Naive thymus-derived CD4-positive, alpha-beta T cell (primary cell): Measurements from ENCODE around the gene SSNA1. TPM values are rescaled to one million over a fixed set of nuclear protein-coding genes. Genes with fewer than 3 reads are reported as not detected.

ENCODE experiments used
- ATAC-seq: fragments of 150-1000 bp; cut with Tn5 transposase; 2 replicates; pipeline ENCODE4 v1.10.0; 2021; ENCODE audit warnings: mild to moderate bottlenecking, moderate library complexity
- CTCF ChIA-PET: fragments of 350-600 bp; sonication (Branson Sonifier 250); formaldehyde crosslinking; loops from one replicate; lab custom pipeline; 2021; ENCODE audit warnings: antibody characterized with exemption; lab: Charles Lee
- POLR2A ChIA-PET: fragments of 350-600 bp; sonication (Branson Sonifier 250); formaldehyde crosslinking; loops from one replicate; lab custom pipeline; 2021; ENCODE audit warnings: antibody characterized with exemption, inconsistent platforms; lab: Charles Lee
- DNase-seq, 9 donors: peaks; one replicate each; pipeline versions ENCODE4 v3.0.0 to v3.0.0-alpha.2; 2020 to 2022; ENCODE audit warnings: mixed read lengths in 1 of 9
- H3K27ac ChIP-seq: one replicate; pipeline ENCODE4 v1.7.0; 2013; ENCODE audit warnings: mild to moderate bottlenecking, low read depth, low read length, moderate library complexity
- H3K27me3 ChIP-seq, 2 donors: one replicate each; pipeline ENCODE4 v1.7.0; 2013; ENCODE audit warnings: low read length in 2 of 2, mild to moderate bottlenecking in 2 of 2, moderate library complexity in 2 of 2; ENCODE audit not compliant: control insufficient read depth in 2 of 2, insufficient read depth in 2 of 2
- H3K36me3 ChIP-seq, 3 experiments: 1 replicate in 2 of 3; 2 replicates in 1 of 3; pipeline ENCODE4 v1.7.0; 2013; ENCODE audit warnings: low read length in 3 of 3, mild to moderate bottlenecking in 3 of 3, moderate library complexity in 1 of 3; ENCODE audit not compliant: insufficient read depth in 3 of 3, control insufficient read depth in 2 of 3
- H3K4me1 ChIP-seq, 2 donors: one replicate each; pipeline ENCODE4 v1.7.0; 2013; ENCODE audit warnings: low read length in 2 of 2, mild to moderate bottlenecking in 2 of 2, moderate library complexity in 1 of 2; ENCODE audit not compliant: control insufficient read depth in 2 of 2, insufficient read depth in 2 of 2
- H3K4me3 ChIP-seq: 2 replicates; pipeline ENCODE4 v1.7.0; 2013; ENCODE audit warnings: mild to moderate bottlenecking, low read length
- H3K9me3 ChIP-seq, 3 experiments: 1 replicate in 2 of 3; 2 replicates in 1 of 3; pipeline ENCODE4 v1.7.0; 2013; ENCODE audit warnings: low read length in 3 of 3; ENCODE audit not compliant: control insufficient read depth in 2 of 3
- H3K27ac Mint-ChIP-seq, 9 donors: one replicate each; pipeline ENCODE4 v1.8.0; 2020 to 2022; ENCODE audit warnings: mixed read lengths in 9 of 9, mild to moderate bottlenecking in 8 of 9, moderate library complexity in 5 of 9, inconsistent platforms in 2 of 9
- H3K27me3 Mint-ChIP-seq, 5 donors: one replicate each; pipeline ENCODE4 v1.8.0; 2021 to 2022; ENCODE audit warnings: mixed read lengths in 5 of 5, mild to moderate bottlenecking in 1 of 5
- H3K36me3 Mint-ChIP-seq, 5 donors: one replicate each; pipeline ENCODE4 v1.8.0; 2020 to 2022; ENCODE audit warnings: mixed read lengths in 5 of 5, mild to moderate bottlenecking in 3 of 5, inconsistent platforms in 1 of 5
- H3K4me1 Mint-ChIP-seq, 7 donors: one replicate each; pipeline ENCODE4 v1.8.0; 2020 to 2022; ENCODE audit warnings: mixed read lengths in 7 of 7, mild to moderate bottlenecking in 3 of 7, inconsistent platforms in 1 of 7
- H3K4me3 Mint-ChIP-seq, 10 donors: one replicate each; pipeline ENCODE4 v1.8.0; 2020 to 2022; ENCODE audit warnings: mild to moderate bottlenecking in 10 of 10, mixed read lengths in 10 of 10, moderate library complexity in 6 of 10, inconsistent platforms in 2 of 10
- H3K9me3 Mint-ChIP-seq, 11 donors: one replicate each; pipeline ENCODE4 v1.8.0; 2020 to 2022; ENCODE audit warnings: mixed read lengths in 11 of 11, mild to moderate bottlenecking in 4 of 11, inconsistent platforms in 1 of 11, moderate library complexity in 1 of 11
- intact Hi-C, 2 donors: fragments of 100-400 bp; cut with micrococcal nuclease; formaldehyde crosslinking; loops; one replicate each; pipeline ENCODE4 v1.15.1; 2023
- polyA plus RNA-seq, 2 donors: library from polyadenylated mRNA; unstranded; fragments of 300-500 nt; fragmentation: Illumina TruSeq; gene quantifications; one replicate each; pipeline ENCODE4 v1.2.3, GENCODE V29; 2021
- total RNA-seq, 6 experiments: library from RNA in 5 of 6; stranded (reverse) in 5 of 6; gene quantifications; 1 replicate in 5 of 6; 2 replicates in 1 of 6; pipeline ENCODE4 v1.2.3 and lab custom pipeline; 2021 to 2026

The SSNA1 gene
- total and polyA plus RNA-seq, 7 experiments from 2014 or later: 37.9 to 133 (median 47.0) TPM

GRCh38 chr9:137224830-137225694 is 36.6 kb downstream of the SSNA1 start, which contains the start of gene CYSRT1:
Gene CYSRT1, plus strand, starts transcription at chr9:137225174. Its CDS starts 448 bp downstream, at chr9:137225622.
- CTCF ChIA-PET: interaction anchor here (0.9 to 1.2 kb wide), 3 partner anchors 12 to 129 kb away, joined by 3 read pairs; no protein-coding TSS in a partner anchor
- Mint-ChIP-seq H3K36me3 (no peaks in the 10 kb centered on the region), H3K27me3 (peaks cover 0 to 6% (median 4%) of the 10 kb centered on the region in 5 donors), H3K4me3 (peak within 1 kb of the TSS; percentile 78 to 88 (median 82)), H3K4me1 (peaks cover 5 to 15% (median 6%) of the 10 kb centered on the region in 7 donors), H3K27ac (peak within 1 kb of the TSS in 8 of 9 donors; percentile 21 to 92 (median 73)), H3K9me3 (no peaks in the 10 kb centered on the region)
- Histone ChIP-seq H3K27ac (peak within 1 kb of the TSS; percentile 91), H3K27me3 (no peaks in the 10 kb centered on the region), H3K4me1 (peaks cover 9 to 11% of the 10 kb centered on the region in 2 donors), H3K4me3 (peak within 1 kb of the TSS; percentile 86), H3K36me3 (no peaks in the 10 kb centered on the region), H3K9me3 (no peaks in the 10 kb centered on the region)
- intact Hi-C loops: loop anchor here in 1 of 2 donors (5.0 to 10.0 kb wide), 2 partner anchors 280 to 678 kb away; partner anchors contain the start of genes C8G, FBXW5 and NOTCH1
- POLR2A ChIA-PET: interaction anchor here (0.6 to 4.9 kb wide), 10 partner anchors 16 to 138 kb away, joined by 3 to 42 read pairs (median 6); partner anchors contain the start of genes ANAPC2, MAN1B1, NDOR1 and SSNA1
- DNase-seq (no peak), ATAC-seq (no peak)

- peak overlapping the region in 1 of 10 donors; percentile 18 for H3K4me3 Mint-ChIP-seq
Measured at GRCh38 chr9:137225699-137226331, 37.3 kb downstream of the SSNA1 start.

GRCh38 chr9:137226338-137227053 is 38.0 kb downstream of the SSNA1 start:
- ATAC-seq (no peak), DNase-seq (no peak)
- H3K27ac Mint-ChIP-seq: no peak overlapping the region
- no peak overlapping the region for H3K27ac ChIP-seq
- no peaks in the 10 kb centered on the region for H3K9me3 Mint-ChIP-seq
- H3K4me3 Mint-ChIP-seq: no peak overlapping the region
- H3K4me1 Mint-ChIP-seq: peaks cover 5 to 14% (median 6%) of the 10 kb centered on the region in 7 donors
- POLR2A ChIA-PET: interaction anchor here (0.5 to 3.2 kb wide), 6 partner anchors 14 to 139 kb away, joined by 3 to 9 read pairs (median 5); partner anchors contain the start of gene TUBB4B
- no peaks in the 10 kb centered on the region for H3K36me3 ChIP-seq
- H3K4me1 ChIP-seq: peaks cover 9 to 11% of the 10 kb centered on the region in 2 donors
- H3K4me3 ChIP-seq: no peak overlapping the region
- peaks cover 0 to 6% (median 4%) of the 10 kb centered on the region in 5 donors for H3K27me3 Mint-ChIP-seq
- no peaks in the 10 kb centered on the region for H3K9me3 ChIP-seq
- no peaks in the 10 kb centered on the region for H3K27me3 ChIP-seq
- no peaks in the 10 kb centered on the region for H3K36me3 Mint-ChIP-seq
- intact Hi-C loops: loop anchor here (1.0 to 10.0 kb wide), 7 partner anchors 26 to 282 kb away; partner anchors contain the start of genes ANAPC2 (in 1 of the 2), C8G (in 1 of the 2), FBXW5 (in 1 of the 2) and NPDC1 (in 1 of the 2)
- CTCF ChIA-PET: interaction anchor here (0.8 to 2.3 kb wide), 12 partner anchors 10 to 180 kb away, joined by 3 to 13 read pairs (median 3); no protein-coding TSS in a partner anchor

More at GRCh38 chr9:137225699-137226331, 37.3 kb downstream of the SSNA1 start:
- ChIA-PET POLR2A (interaction anchor here (0.6 to 3.2 kb wide), 6 partner anchors 15 to 139 kb away, joined by 3 to 9 read pairs (median 6); partner anchors contain the start of genes MAN1B1 and TUBB4B), CTCF (interaction anchor here (0.8 to 2.3 kb wide), 6 partner anchors 11 to 179 kb away, joined by 3 to 13 read pairs (median 4); no protein-coding TSS in a partner anchor)
- peaks cover 5 to 14% (median 6%) of the 10 kb centered on the region in 7 donors for H3K4me1 Mint-ChIP-seq
- H3K9me3 Mint-ChIP-seq: no peaks in the 10 kb centered on the region
- H3K36me3 Mint-ChIP-seq: no peaks in the 10 kb centered on the region
- Histone ChIP-seq H3K4me1 (peaks cover 9 to 11% of the 10 kb centered on the region in 2 donors), H3K27ac (no peak overlapping the region), H3K27me3 (no peaks in the 10 kb centered on the region), H3K9me3 (no peaks in the 10 kb centered on the region), H3K36me3 (no peaks in the 10 kb centered on the region), H3K4me3 (no peak overlapping the region)
- intact Hi-C loops: loop anchor here in 1 of 2 donors (10.0 kb wide), 1 partner anchor 281 kb away; the partner anchor contains the start of genes C8G and FBXW5
- no peak overlapping the region for H3K27ac Mint-ChIP-seq
- ATAC-seq (no peak), DNase-seq (no peak)
- peaks cover 0 to 6% (median 4%) of the 10 kb centered on the region in 5 donors for H3K27me3 Mint-ChIP-seq

GRCh38 chr9:137227054-137227852 is 38.8 kb downstream of the SSNA1 start, which contains the start of gene RNF224:
Gene RNF224, plus strand, starts transcription at chr9:137227502. Its CDS starts 834 bp downstream, at chr9:137228336.
- intact Hi-C loops: loop anchor here (1.0 to 10.0 kb wide), 7 partner anchors 27 to 282 kb away; partner anchors contain the start of genes ANAPC2 (in 1 of the 2), C8G (in 1 of the 2), FBXW5 (in 1 of the 2) and NPDC1 (in 1 of the 2)
- no peaks in the 10 kb centered on the region for H3K9me3 ChIP-seq
- DNase-seq (peak; percentile 64 to 82 (median 77)), ATAC-seq (peak; percentile 46)
- ChIA-PET CTCF (interaction anchor here (0.6 to 2.3 kb wide), 13 partner anchors 10 to 181 kb away, joined by 3 to 13 read pairs (median 3); partner anchors contain the start of gene NPDC1), POLR2A (interaction anchor here (0.5 to 3.2 kb wide), 8 partner anchors 13 to 180 kb away, joined by 3 to 9 read pairs (median 3); partner anchors contain the start of genes ANAPC2, SSNA1 and TUBB4B)
- no peaks in the 10 kb centered on the region for H3K36me3 ChIP-seq
- H3K36me3 Mint-ChIP-seq: no peaks in the 10 kb centered on the region
- H3K27ac Mint-ChIP-seq: peak within 1 kb of the TSS in 5 of 9 donors; percentile 29 to 85 (median 49)
- H3K27me3 ChIP-seq: no peaks in the 10 kb centered on the region
- H3K4me3 ChIP-seq: no peak within 1 kb of the TSS
- H3K27ac ChIP-seq: no peak within 1 kb of the TSS
- H3K9me3 Mint-ChIP-seq: peaks cover 0 to 2% (median 0%) of the 10 kb centered on the region in 11 donors
- peaks cover 5 to 14% (median 6%) of the 10 kb centered on the region in 7 donors for H3K4me1 Mint-ChIP-seq
- peak within 1 kb of the TSS in 2 of 10 donors; percentile 24 to 44 for H3K4me3 Mint-ChIP-seq
- peaks cover 0 to 7% (median 5%) of the 10 kb centered on the region in 5 donors for H3K27me3 Mint-ChIP-seq
- H3K4me1 ChIP-seq: peaks cover 9 to 11% of the 10 kb centered on the region in 2 donors
